HG02610 (cell line): ENCODE data around the gene PLEKHH3.
"Not testable (repeated sequence)": the region's sequence is repeated elsewhere in the genome, so short reads cannot be mapped to it uniquely, and the experiment has no call there.

ENCODE experiments used
- ATAC-seq: cut with Tn5 transposase; IDR thresholded peaks from one replicate; pipeline ENCODE4 v1.9.1; 2021; ENCODE audit warnings: mild to moderate bottlenecking, moderate library complexity; ENCODE audit not compliant: unreplicated experiment

PLEKHH3 gene

DNA sequence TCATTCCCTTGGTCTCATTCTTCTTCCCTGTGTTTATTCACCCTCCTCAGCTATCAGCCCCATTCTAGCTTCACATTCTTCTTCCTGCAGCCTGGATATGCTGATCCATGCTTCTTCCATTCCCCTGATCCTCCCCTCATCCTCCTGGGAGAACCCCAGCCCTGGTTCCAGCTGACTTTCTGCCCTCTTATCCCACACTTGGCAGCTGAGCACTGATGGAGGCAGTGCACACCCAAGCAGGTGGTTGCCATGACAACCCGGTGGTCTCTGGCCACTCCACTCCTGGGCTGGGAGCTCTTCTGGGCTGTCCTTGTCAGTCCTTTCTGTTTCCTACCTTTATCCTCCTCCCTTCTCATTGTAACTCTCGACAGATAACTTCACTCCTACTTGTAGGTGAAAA lies 34.5 kb downstream of the PLEKHH3 start:
- no peak for ATAC-seq

GRCh38 chr17:42640121-42640520 lies 36.7 kb downstream of the PLEKHH3 start:
- ATAC-seq = no peak

DNA sequence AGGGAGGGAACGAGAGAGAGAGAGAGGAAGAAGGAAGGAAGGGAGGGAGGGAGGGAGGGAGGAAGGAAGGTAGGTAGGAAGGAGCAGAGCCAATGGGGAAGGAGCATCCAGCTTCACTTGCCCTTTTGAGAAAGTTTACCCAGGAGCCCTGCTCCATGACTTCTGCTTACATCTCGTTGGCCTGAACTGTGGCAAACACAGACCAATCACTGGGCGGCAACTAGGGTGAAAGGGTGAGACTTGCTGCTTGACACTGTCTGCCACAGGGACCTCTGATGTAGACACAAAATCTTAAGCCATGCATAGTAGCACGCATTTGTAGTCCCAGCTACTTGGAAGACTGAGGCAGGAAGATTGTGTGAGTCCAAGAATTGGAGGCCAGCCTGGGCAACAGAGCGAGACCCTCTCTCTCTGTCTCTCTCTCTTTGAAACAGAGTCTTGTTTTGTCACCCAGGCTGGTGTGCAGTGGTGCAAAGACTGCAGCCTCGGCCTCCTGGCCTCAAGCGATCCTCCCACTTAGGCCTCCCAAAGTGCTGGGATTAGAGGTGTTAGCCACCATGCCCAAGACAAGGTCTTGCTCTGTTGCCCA lies 37.2 kb downstream of the PLEKHH3 start:
- ATAC-seq = no peak

GRCh38 chr17:42632949-42633444 lies 43.8 kb downstream of the PLEKHH3 start:
- no peak for ATAC-seq

DNA sequence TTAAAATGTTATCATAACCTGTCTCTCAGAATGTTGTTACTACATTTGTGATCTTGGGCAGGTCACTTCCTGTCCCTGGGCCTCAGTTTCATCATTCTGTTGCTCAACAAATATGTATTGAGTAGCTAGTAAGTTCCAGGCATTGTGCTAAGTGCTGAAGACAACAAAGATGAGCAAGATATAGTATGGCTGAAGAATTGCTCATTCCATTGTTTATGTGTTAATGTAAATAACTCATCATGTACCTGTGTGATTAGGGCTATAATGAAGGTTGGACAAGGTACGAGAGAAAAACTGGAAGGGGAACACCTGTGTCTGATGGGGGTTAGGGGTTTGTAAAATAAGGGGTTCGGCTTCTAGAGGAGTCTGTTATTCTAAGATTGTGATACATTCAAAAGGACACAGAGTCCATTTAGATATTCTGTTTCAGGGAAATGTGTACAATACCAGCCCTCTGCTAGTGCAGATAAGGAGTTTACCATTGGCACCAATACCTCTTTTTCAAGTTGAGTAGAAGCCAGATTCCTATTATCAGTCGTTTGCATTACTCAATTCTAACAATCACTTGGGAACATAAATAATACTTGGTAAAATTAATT lies 47.3 kb downstream of the PLEKHH3 start:
- no peak for ATAC-seq

DNA sequence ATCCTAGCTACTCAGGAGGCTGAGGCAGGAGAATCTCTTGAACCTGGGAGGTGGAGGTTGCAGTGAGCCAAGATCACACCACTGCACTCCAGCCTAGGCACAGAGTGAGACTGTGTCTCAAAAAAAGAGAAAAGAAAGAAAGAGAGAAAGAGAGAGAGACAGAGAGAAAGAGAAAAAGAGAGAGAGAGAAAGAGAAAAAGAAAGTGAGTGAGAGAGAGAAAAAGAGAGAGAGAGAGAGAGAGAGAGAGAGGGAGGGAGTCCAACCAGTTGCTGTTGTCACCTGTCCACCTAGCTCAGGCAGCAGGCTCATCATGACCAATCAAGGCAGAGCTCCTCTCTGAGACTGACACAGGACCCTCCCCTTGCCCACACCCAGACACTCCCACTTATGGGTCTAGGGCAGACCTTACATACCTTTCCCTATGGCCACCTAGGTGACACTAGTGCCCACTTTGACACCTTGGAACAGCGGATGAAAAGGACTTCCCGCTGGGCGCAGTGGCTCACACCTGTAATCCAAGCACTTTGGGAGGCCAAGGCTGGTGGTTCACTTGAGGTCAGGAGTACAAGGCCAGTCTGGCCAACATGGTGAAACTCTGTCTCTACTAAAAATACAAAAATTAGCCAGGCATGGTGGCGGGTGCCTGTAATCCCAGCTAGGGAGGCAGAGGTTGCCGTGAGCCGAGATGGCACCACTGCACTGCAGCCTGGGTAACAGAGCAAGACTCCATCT lies 49.6 kb downstream of the PLEKHH3 start:
- ATAC-seq = not testable (repeated sequence)

- no peak for ATAC-seq
These were observed 52.8 kb downstream of the PLEKHH3 start for GRCh38 chr17:42623732-42624596.

DNA sequence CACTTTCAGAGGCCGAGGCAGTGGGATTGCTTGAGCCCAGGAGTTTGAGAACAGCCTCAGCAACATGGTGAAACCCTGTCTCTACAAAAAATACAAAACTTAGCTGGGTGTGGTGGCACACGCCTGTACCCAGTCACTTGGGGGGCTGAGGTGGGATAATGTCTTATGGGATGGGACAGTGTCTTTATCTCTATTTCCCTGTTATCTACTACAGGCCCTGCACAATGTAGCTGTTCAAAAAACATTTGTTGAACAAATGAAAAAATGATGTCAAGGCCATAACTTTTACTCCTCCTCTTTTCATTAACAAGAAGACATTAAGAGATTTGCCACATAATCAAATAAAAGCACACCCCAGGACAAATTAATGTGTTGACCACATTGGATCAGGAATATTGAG lies 53.5 kb downstream of the PLEKHH3 start:
- no peak for ATAC-seq

DNA sequence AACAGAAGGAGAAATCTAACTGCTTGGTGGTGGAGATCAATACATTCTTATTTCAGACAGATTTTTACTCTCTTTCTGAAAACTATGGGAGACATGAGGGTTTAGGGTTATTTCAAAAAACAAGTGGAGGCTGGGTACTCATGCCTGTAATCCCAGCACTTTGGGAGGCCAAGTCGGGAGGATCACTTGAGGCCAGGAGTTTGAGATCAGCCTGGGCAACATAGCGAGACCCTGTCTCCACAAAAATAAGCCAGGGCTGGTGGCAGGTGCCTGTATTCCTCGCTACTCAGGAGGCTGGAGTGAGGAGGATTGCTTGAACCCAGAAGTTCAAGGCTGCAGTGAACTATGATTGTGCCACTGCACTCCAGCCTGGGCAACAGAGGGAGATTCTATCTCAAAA lies 54.8 kb downstream of the PLEKHH3 start:
- ATAC-seq = not testable (repeated sequence)

- ATAC-seq = peak; percentile 69
These were observed 58.2 kb downstream of the PLEKHH3 start for GRCh38 chr17:42618442-42619150.

DNA sequence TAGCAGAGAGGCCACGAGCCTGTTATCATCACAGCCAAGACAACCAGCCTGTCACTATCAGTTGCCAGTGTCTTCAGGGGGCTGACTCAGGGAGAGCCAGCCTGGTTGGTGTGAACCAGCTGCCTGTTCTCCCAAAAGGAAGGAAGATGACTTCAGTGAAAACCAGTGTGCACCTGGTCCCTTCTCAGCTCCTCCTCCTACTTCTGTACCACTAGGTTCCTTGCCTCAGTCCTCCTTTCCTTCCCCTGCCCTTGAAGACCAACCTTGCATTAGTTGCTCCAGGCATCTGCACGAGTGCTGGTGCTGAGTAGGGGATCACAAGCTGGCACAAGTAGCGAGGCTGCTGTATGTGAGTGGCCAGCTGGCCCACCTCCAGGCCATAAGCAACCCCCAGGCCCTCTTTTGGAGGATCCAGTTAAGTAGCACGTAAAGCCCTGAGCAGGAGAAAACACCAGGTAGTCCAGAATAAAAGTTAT lies 58.8 kb downstream of the PLEKHH3 start:
- no peak for ATAC-seq
